HUES48 (cell line): Measurements from ENCODE around the gene RPS15.

Experiments
- H3K27ac ChIP-seq: one replicate; pipeline ENCODE4 v1.7.0; 2013; ENCODE audit warnings: low read depth, low read length, inconsistent platforms
- H3K27me3 ChIP-seq: 2 replicates; pipeline ENCODE4 v1.6.1; 2013; ENCODE audit warnings: mild to moderate bottlenecking, low read length; ENCODE audit not compliant: control insufficient read depth, insufficient read depth
- H3K36me3 ChIP-seq: 2 replicates; pipeline ENCODE4 v1.6.1; 2013; ENCODE audit warnings: low read length; ENCODE audit not compliant: control insufficient read depth, insufficient read depth
- H3K4me1 ChIP-seq: 2 replicates; pipeline ENCODE4 v1.6.1; 2013; ENCODE audit warnings: mild to moderate bottlenecking, low read length; ENCODE audit not compliant: control insufficient read depth, insufficient read depth
- H3K4me3 ChIP-seq: 2 replicates; pipeline ENCODE4 v1.5.1; 2013; ENCODE audit warnings: mild to moderate bottlenecking, low read depth, low read length
- H3K9ac ChIP-seq: 2 replicates; pipeline ENCODE4 v1.6.1; 2013; ENCODE audit warnings: mild to moderate bottlenecking, low read depth, low read length, moderate library complexity
- H3K9me3 ChIP-seq: 2 replicates; pipeline ENCODE4 v1.6.1; 2013; ENCODE audit warnings: low read length; ENCODE audit not compliant: control insufficient read depth, insufficient read depth

Gene RPS15

GRCh38 chr19:1438035-1438932, at the start of gene RPS15:
Gene RPS15, plus strand, starts transcription at chr19:1438396. Its CDS starts 30 bp downstream, at chr19:1438426.
- H3K4me3 ChIP-seq: peak within 1 kb of the TSS; percentile 77
- peak within 1 kb of the TSS; percentile 95 for H3K9ac ChIP-seq
- H3K27ac ChIP-seq: peak within 1 kb of the TSS; percentile 94
- peaks cover 56% of the 10 kb centered on the region for H3K36me3 ChIP-seq
- H3K4me1 ChIP-seq: 0 out of 2 replicates have a peak, but pooled peaks cover 5% of the 10 kb centered on the region
- no peaks in the 10 kb centered on the region for H3K9me3 ChIP-seq
- no peaks in the 10 kb centered on the region for H3K27me3 ChIP-seq

GRCh38 chr19:1388637-1389026, 49.6 kb upstream of the RPS15 start:
- no peaks in the 10 kb centered on the region for H3K27me3 ChIP-seq
- peaks cover 24% of the 10 kb centered on the region for H3K36me3 ChIP-seq
- H3K27ac ChIP-seq: no peak overlapping the region
- peaks cover 2% of the 10 kb centered on the region; the same call in 1 of the 2 replicates for H3K4me1 ChIP-seq
- no peak overlapping the region for H3K4me3 ChIP-seq
- H3K9ac ChIP-seq: no peak overlapping the region
- no peaks in the 10 kb centered on the region for H3K9me3 ChIP-seq

- H3K27me3 ChIP-seq: no peaks in the 10 kb centered on the region
- no peak overlapping the region for H3K4me3 ChIP-seq
- peaks cover 24% of the 10 kb centered on the region for H3K36me3 ChIP-seq
- H3K4me1 ChIP-seq: peaks cover 2% of the 10 kb centered on the region; the same call in 1 of the 2 replicates
- H3K9ac ChIP-seq: no peak overlapping the region
- H3K27ac ChIP-seq: no peak overlapping the region
- no peaks in the 10 kb centered on the region for H3K9me3 ChIP-seq
Observed at GRCh38 chr19:1389033-1389940, 48.9 kb upstream of the RPS15 start.

- Histone ChIP-seq H3K4me1 (no peaks in the 10 kb centered on the region), H3K4me3 (no peak overlapping the region), H3K27ac (no peak overlapping the region), H3K9ac (no peak overlapping the region), H3K9me3 (no peaks in the 10 kb centered on the region), H3K27me3 (no peaks in the 10 kb centered on the region), H3K36me3 (peaks cover 24% of the 10 kb centered on the region)
Observed at GRCh38 chr19:1390890-1391423, 47.2 kb upstream of the RPS15 start.

GRCh38 chr19:1392407-1392806, 45.8 kb upstream of the RPS15 start:
- H3K9me3 ChIP-seq: no peaks in the 10 kb centered on the region
- no peak overlapping the region for H3K9ac ChIP-seq
- H3K27ac ChIP-seq: no peak overlapping the region
- H3K4me1 ChIP-seq: no peaks in the 10 kb centered on the region
- H3K36me3 ChIP-seq: peaks cover 24% of the 10 kb centered on the region
- H3K4me3 ChIP-seq: no peak overlapping the region
- H3K27me3 ChIP-seq: no peaks in the 10 kb centered on the region

GRCh38 chr19:1392939-1393530, 45.2 kb upstream of the RPS15 start:
- no peak overlapping the region for H3K27ac ChIP-seq
- no peaks in the 10 kb centered on the region for H3K4me1 ChIP-seq
- H3K9me3 ChIP-seq: no peaks in the 10 kb centered on the region
- H3K36me3 ChIP-seq: peaks cover 24% of the 10 kb centered on the region
- H3K27me3 ChIP-seq: no peaks in the 10 kb centered on the region
- H3K9ac ChIP-seq: no peak overlapping the region
- no peak overlapping the region for H3K4me3 ChIP-seq

- Histone ChIP-seq H3K4me3 (no peak overlapping the region), H3K9ac (no peak overlapping the region), H3K27me3 (no peaks in the 10 kb centered on the region), H3K36me3 (peaks cover 21% of the 10 kb centered on the region), H3K27ac (no peak overlapping the region), H3K9me3 (no peaks in the 10 kb centered on the region), H3K4me1 (no peaks in the 10 kb centered on the region)
Observed at GRCh38 chr19:1393841-1394240, 44.4 kb upstream of the RPS15 start.

- no peaks in the 10 kb centered on the region for H3K4me1 ChIP-seq
- peaks cover 14% of the 10 kb centered on the region for H3K36me3 ChIP-seq
- H3K27me3 ChIP-seq: no peaks in the 10 kb centered on the region
- H3K27ac ChIP-seq: no peak overlapping the region
- no peaks in the 10 kb centered on the region for H3K9me3 ChIP-seq
- H3K9ac ChIP-seq: no peak overlapping the region
- no peak overlapping the region for H3K4me3 ChIP-seq
Observed at GRCh38 chr19:1394252-1395193, 43.7 kb upstream of the RPS15 start.

GRCh38 chr19:1395194-1396018, 42.8 kb upstream of the RPS15 start:
- Histone ChIP-seq H3K9me3 (no peaks in the 10 kb centered on the region), H3K9ac (no peak overlapping the region), H3K4me1 (no peaks in the 10 kb centered on the region), H3K36me3 (peaks cover 13% of the 10 kb centered on the region), H3K27me3 (no peaks in the 10 kb centered on the region), H3K4me3 (no peak overlapping the region), H3K27ac (no peak overlapping the region)
